ENCODE results near the gene ANGPTL2.

- TF ChIP-seq CTCF (IDR thresholded peaks at IDR 0.05; ENCODE audit: borderline replicate concordance, extremely low read depth, low read length, poor library complexity, severe bottlenecking) = no peak
- TF ChIP-seq EZH2 (IDR thresholded peaks at IDR 0.05; ENCODE audit: borderline replicate concordance, low read depth, low read length, severe bottlenecking) = no peak
Measured at GRCh38 chr9:127098916-127099553, 23.4 kb downstream of the ANGPTL2 start.

Data from DND-41 (cell line).